ENCODE results near the gene MSX1.

GRCh38 chr4:4867375-4868039 lies 8.0 kb downstream of the MSX1 start:
- TF ChIP-seq CTCF (IDR thresholded peaks at IDR 0.05; ENCODE audit: low read depth, low read length) (no peak), EZH2phosphoT487 (IDR thresholded peaks at IDR 0.05; ENCODE audit: low read depth) (no peak)

All from OCI-LY3 (cell line).